ENCODE data around the gene SOX5. TPM values are rescaled to one million over a fixed set of nuclear protein-coding genes. Genes with fewer than 3 reads are reported as not detected.
"Not testable (repeated sequence)": the region's sequence is repeated elsewhere in the genome, so short reads cannot be mapped to it uniquely, and the experiment has no call there.

Gene SOX5
- polyA plus RNA-seq, 1 of the 3 experiments (the other 2 are of a cell fraction) = 0.21 TPM

DNA sequence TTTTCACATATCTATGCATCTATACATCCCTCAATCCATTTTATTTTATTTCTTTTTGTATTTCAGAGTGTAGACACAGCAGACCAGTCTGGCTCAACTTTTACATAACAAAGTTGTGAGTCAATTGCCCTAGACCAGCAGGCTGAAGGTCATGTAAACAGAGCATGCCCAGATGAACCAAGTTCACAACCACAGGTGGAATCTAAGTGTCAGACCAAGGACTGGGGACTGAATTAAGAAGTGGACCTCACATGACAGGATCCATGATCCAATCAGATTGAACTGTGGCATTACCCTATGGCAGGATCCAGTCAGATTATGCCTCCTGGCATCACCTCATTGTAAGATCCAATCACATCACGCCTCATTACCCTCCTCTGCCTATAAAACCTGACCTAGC, 455.8 kb downstream of the SOX5 start:
- Histone ChIP-seq H3K4me2 (no peak overlapping the region), H3K9me3 (no peaks in the 10 kb centered on the region), H3K4me3 (ENCODE audit: low read depth in 2 of 2, low read length in 1 of 2) (no peak overlapping the region), H3K36me3 (replicated peaks in 1 of 2; ENCODE audit: control insufficient read depth in 1 of 2, insufficient read depth in 2 of 2, low read length in 1 of 2) (no peaks in the 10 kb centered on the region), H3K79me2 (ENCODE audit: insufficient read depth) (no peaks in the 10 kb centered on the region), H3K9ac (no peak overlapping the region), H3K27me3 (ENCODE audit: insufficient read depth) (no peaks in the 10 kb centered on the region), H3K27ac (ENCODE audit: low read depth in 2 of 2, low read length in 1 of 2) (no peak overlapping the region), H3F3A (replicated peaks; ENCODE audit: insufficient read depth) (no peaks in the 10 kb centered on the region), H4K20me1 (ENCODE audit: insufficient read depth) (no peaks in the 10 kb centered on the region), H3K9me2 (no peaks in the 10 kb centered on the region), H2AFZ (ENCODE audit: low read depth) (no peak overlapping the region), H3K4me1 (ENCODE audit: control insufficient read depth in 1 of 2, insufficient read depth in 2 of 2, low read depth in 1 of 2, low read length in 1 of 2) (no peaks in the 10 kb centered on the region)
- WGBS (ENCODE audit: low lambda C conversion rate) = 11% methylated on average over 1 of the region's 1 CpG
- no peak for DNase-seq
- POLR2A ChIA-PET = no interaction called here
- no peak for TF ChIP-seq RXRA (IDR thresholded peaks at IDR 0.05; ENCODE audit: borderline replicate concordance, low read depth)
- no peak for TF ChIP-seq RCOR1 (IDR thresholded peaks at IDR 0.05; ENCODE audit: low read length)
- TF ChIP-seq EP300 (IDR thresholded peaks at IDR 0.05; ENCODE audit: borderline replicate concordance in 1 of 2, low read depth in 1 of 2, low read length in 1 of 2) = no peak
- TF ChIP-seq, protein P1, sequence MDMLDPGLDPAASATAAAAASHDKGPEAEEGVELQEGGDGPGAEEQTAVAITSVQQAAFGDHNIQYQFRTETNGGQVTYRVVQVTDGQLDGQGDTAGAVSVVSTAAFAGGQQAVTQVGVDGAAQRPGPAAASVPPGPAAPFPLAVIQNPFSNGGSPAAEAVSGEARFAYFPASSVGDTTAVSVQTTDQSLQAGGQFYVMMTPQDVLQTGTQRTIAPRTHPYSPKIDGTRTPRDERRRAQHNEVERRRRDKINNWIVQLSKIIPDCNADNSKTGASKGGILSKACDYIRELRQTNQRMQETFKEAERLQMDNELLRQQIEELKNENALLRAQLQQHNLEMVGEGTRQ (IDR thresholded peaks at IDR 0.05; ENCODE audit: borderline replicate concordance, low read depth, low read length) = no peak
- TF ChIP-seq, protein P2, sequence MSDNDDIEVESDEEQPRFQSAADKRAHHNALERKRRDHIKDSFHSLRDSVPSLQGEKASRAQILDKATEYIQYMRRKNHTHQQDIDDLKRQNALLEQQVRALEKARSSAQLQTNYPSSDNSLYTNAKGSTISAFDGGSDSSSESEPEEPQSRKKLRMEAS (IDR thresholded peaks at IDR 0.05; ENCODE audit: low read depth) = no peak
- TF ChIP-seq FOSL2 (IDR thresholded peaks at IDR 0.05; ENCODE audit: borderline replicate concordance, low read depth) = no peak
- TF ChIP-seq EZH2phosphoT487 (IDR thresholded peaks at IDR 0.05; ENCODE audit: borderline replicate concordance, low read depth) = no peak
- no peak for TF ChIP-seq CHD2 (IDR thresholded peaks at IDR 0.05; ENCODE audit: low read length, partially characterized antibody)
- no peak for TF ChIP-seq FOXM1 (IDR thresholded peaks at IDR 0.05; ENCODE audit: low read depth)
- TF ChIP-seq MXI1 (IDR thresholded peaks at IDR 0.05; ENCODE audit: low read depth, low read length) = no peak
- no peak for TF ChIP-seq NRF1 (IDR thresholded peaks at IDR 0.05; ENCODE audit: low read depth, low read length)
- no peak for TF ChIP-seq TEAD4 (IDR thresholded peaks at IDR 0.05; ENCODE audit: borderline replicate concordance, insufficient read depth)
- CTCF ChIA-PET = no interaction called here

DNA sequence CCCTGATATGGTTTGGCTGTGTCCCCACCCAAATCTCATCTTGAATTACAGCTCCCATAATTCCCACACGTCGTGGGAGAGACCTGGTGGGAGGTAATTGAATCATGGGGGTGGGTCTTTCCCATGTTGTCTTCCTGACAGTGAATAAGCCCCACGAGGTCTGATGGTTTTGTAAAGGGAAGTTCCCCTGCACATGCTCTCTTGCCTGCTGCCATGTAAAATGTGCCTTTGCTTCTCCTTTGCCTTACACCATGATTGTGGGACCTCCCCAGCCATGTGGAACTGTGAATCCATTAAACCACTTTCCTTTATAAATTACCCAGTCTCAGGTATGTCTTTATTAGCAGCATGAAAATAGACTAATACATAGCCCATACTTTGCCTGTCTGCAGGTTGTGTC, 458.4 kb downstream of the SOX5 start:
- H4K20me1 ChIP-seq (ENCODE audit: insufficient read depth); H3K9me2 ChIP-seq; POLR2A ChIA-PET; H3K27me3 ChIP-seq (ENCODE audit: insufficient read depth); H3K36me3 ChIP-seq (replicated peaks in 1 of 2; ENCODE audit: control insufficient read depth in 1 of 2, insufficient read depth in 2 of 2, low read length in 1 of 2); H3K4me3 ChIP-seq (ENCODE audit: low read depth in 2 of 2, low read length in 1 of 2); H3K79me2 ChIP-seq (ENCODE audit: insufficient read depth); H3K9ac ChIP-seq; DNase-seq; CTCF ChIA-PET; H3F3A ChIP-seq (replicated peaks; ENCODE audit: insufficient read depth); H3K9me3 ChIP-seq; H3K4me2 ChIP-seq; H3K27ac ChIP-seq (ENCODE audit: low read depth in 2 of 2, low read length in 1 of 2); H2AFZ ChIP-seq (ENCODE audit: low read depth); H3K4me1 ChIP-seq (ENCODE audit: control insufficient read depth in 1 of 2, insufficient read depth in 2 of 2, low read depth in 1 of 2, low read length in 1 of 2): not testable (repeated sequence)
- 21% methylated on average over 3 of the region's 3 CpGs for WGBS (ENCODE audit: low lambda C conversion rate)

DNA sequence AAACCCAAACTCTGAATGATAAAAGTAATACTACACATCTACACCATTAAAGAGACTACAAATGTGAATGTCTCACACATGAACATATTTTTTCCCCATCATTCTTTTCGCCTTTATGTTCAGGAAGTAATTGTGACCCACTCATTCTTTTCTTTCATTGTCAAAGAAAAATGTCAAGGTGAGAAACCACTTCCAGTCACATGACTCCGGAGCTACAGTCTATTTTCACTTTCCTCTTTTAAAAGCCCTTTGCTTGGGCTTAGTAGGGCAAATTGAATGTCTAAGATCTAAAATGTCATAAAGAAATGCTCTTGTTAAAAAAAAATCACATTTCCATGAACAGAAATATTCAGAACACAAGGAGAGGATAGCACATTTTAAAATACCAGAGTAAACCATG, 461.3 kb downstream of the SOX5 start:
- Histone ChIP-seq H3K4me2 (no peak overlapping the region), H3K9ac (no peak overlapping the region), H3K4me3 (ENCODE audit: low read depth in 2 of 2, low read length in 1 of 2) (no peak overlapping the region), H2AFZ (ENCODE audit: low read depth) (no peak overlapping the region), H3F3A (replicated peaks; ENCODE audit: insufficient read depth) (no peaks in the 10 kb centered on the region), H3K9me3 (no peaks in the 10 kb centered on the region), H3K4me1 (ENCODE audit: control insufficient read depth in 1 of 2, insufficient read depth in 2 of 2, low read depth in 1 of 2, low read length in 1 of 2) (no peaks in the 10 kb centered on the region), H3K27me3 (ENCODE audit: insufficient read depth) (no peaks in the 10 kb centered on the region), H3K9me2 (no peaks in the 10 kb centered on the region), H4K20me1 (ENCODE audit: insufficient read depth) (no peaks in the 10 kb centered on the region), H3K27ac (ENCODE audit: low read depth in 2 of 2, low read length in 1 of 2) (no peak overlapping the region), H3K79me2 (ENCODE audit: insufficient read depth) (no peaks in the 10 kb centered on the region), H3K36me3 (replicated peaks in 1 of 2; ENCODE audit: control insufficient read depth in 1 of 2, insufficient read depth in 2 of 2, low read length in 1 of 2) (no peaks in the 10 kb centered on the region)
- ChIA-PET CTCF (no interaction called here), POLR2A (no interaction called here)
- WGBS (ENCODE audit: low lambda C conversion rate) = 17% methylated on average over 2 of the region's 2 CpGs
- TF ChIP-seq FOXJ3 (CRISPR knock-in tag; IDR thresholded peaks at IDR 0.05) = no peak
- TF ChIP-seq POLR2AphosphoS5 (IDR thresholded peaks at IDR 0.05; ENCODE audit: low read depth, low read length) = no peak
- no peak for DNase-seq

All from SK-N-SH (cell line).